ENCODE data around the gene DISC1. TPM values are rescaled to one million over a fixed set of nuclear protein-coding genes. Genes with fewer than 3 reads are reported as not detected.

DISC1 gene
- total and polyA plus RNA-seq, 11 donors = 0.76 to 12.8 (median 4.3) TPM

- H3K27me3 ChIP-seq = no peaks in the 10 kb centered on the region
- no peak for TF ChIP-seq CTCF (IDR thresholded peaks at IDR 0.05)
- TF ChIP-seq POLR2A (IDR thresholded peaks at IDR 0.05) = no peak
- WGBS, 4 donors = 94 to 100% (median 96%) methylated on average over 4 of the region's 4 CpGs
- intact Hi-C loops (cut with DNase I) = no loop called here
- peaks cover 0 to 9% (median 0%) of the 10 kb centered on the region in 12 donors for H3K4me1 ChIP-seq
- ATAC-seq = no peak
- no peak for DNase-seq
- no peak overlapping the region for H3K27ac ChIP-seq
- no peak overlapping the region for H3K4me3 ChIP-seq
- H3K36me3 ChIP-seq = no peaks in the 10 kb centered on the region
- no peaks in the 10 kb centered on the region for H3K9me3 ChIP-seq
Observed at GRCh38 chr1:231882333-231882732, 255.7 kb downstream of the DISC1 start.

GRCh38 chr1:231882790-231883189 is 256.2 kb downstream of the DISC1 start:
- Histone ChIP-seq H3K27me3 (no peaks in the 10 kb centered on the region), H3K9me3 (no peaks in the 10 kb centered on the region), H3K36me3 (no peaks in the 10 kb centered on the region), H3K4me3 (no peak overlapping the region), H3K27ac (no peak overlapping the region), H3K4me1 (peaks cover 0 to 9% (median 0%) of the 10 kb centered on the region in 12 donors)
- ATAC-seq = no peak
- no peak for TF ChIP-seq POLR2A (IDR thresholded peaks at IDR 0.05)
- no peak for TF ChIP-seq CTCF (IDR thresholded peaks at IDR 0.05)
- WGBS, 4 donors = 93 to 97% (median 93%) methylated on average over 8 of the region's 8 CpGs
- no peak for DNase-seq
- intact Hi-C loops (cut with DNase I) = no loop called here

- Histone ChIP-seq H3K9me3 (no peaks in the 10 kb centered on the region), H3K4me3 (no peak overlapping the region), H3K27ac (no peak overlapping the region), H3K36me3 (no peaks in the 10 kb centered on the region), H3K4me1 (peaks cover 0 to 9% (median 0%) of the 10 kb centered on the region in 12 donors), H3K27me3 (no peaks in the 10 kb centered on the region)
- intact Hi-C loops (cut with DNase I) = no loop called here
- TF ChIP-seq POLR2A (IDR thresholded peaks at IDR 0.05) (no peak), CTCF (IDR thresholded peaks at IDR 0.05) (no peak)
- ATAC-seq (no peak), DNase-seq (no peak)
- 84 to 100% (median 97%) methylated on average over 1 of the region's 1 CpG for WGBS, 4 donors
Observed at GRCh38 chr1:231883382-231883781, 256.8 kb downstream of the DISC1 start.

GRCh38 chr1:231885209-231885854 is 258.7 kb downstream of the DISC1 start:
- Histone ChIP-seq H3K4me3 (no peak overlapping the region), H3K9me3 (no peaks in the 10 kb centered on the region), H3K4me1 (peaks cover 0 to 9% (median 0%) of the 10 kb centered on the region in 12 donors), H3K27me3 (no peaks in the 10 kb centered on the region), H3K27ac (no peak overlapping the region), H3K36me3 (no peaks in the 10 kb centered on the region)
- WGBS, 4 donors = 67 to 77% (median 73%) methylated on average over 7 of the region's 7 CpGs
- ATAC-seq (peak in 1 of 4 donors; percentile 65), DNase-seq (no peak)
- TF ChIP-seq POLR2A (IDR thresholded peaks at IDR 0.05) = no peak
- intact Hi-C loops (cut with DNase I) = no loop called here

- intact Hi-C loops (cut with DNase I) = no loop called here
- 97 to 98% (median 97%) methylated on average over 3 of the region's 3 CpGs for WGBS, 4 donors
- no peak overlapping the region for H3K27ac ChIP-seq
- H3K36me3 ChIP-seq = no peaks in the 10 kb centered on the region
- H3K4me1 ChIP-seq = peaks cover 0 to 9% (median 0%) of the 10 kb centered on the region in 12 donors
- no peaks in the 10 kb centered on the region for H3K9me3 ChIP-seq
- TF ChIP-seq POLR2A (IDR thresholded peaks at IDR 0.05) = no peak
- TF ChIP-seq CTCF (IDR thresholded peaks at IDR 0.05) = no peak
- no peaks in the 10 kb centered on the region for H3K27me3 ChIP-seq
- DNase-seq = no peak
- ATAC-seq = no peak
- no peak overlapping the region for H3K4me3 ChIP-seq
Observed at GRCh38 chr1:231887166-231887565, 260.6 kb downstream of the DISC1 start.
